ENCODE measurements around the gene HNRNPAB. TPM values are rescaled to one million over a fixed set of nuclear protein-coding genes. Genes with fewer than 3 reads are reported as not detected.

HNRNPAB gene
- total and polyA plus RNA-seq, 9 of the 15 experiments (the other 6 are each of a cell fraction or from before 2014, with no cell fraction given) = 34.6 to 425 (median 236) TPM

DNA sequence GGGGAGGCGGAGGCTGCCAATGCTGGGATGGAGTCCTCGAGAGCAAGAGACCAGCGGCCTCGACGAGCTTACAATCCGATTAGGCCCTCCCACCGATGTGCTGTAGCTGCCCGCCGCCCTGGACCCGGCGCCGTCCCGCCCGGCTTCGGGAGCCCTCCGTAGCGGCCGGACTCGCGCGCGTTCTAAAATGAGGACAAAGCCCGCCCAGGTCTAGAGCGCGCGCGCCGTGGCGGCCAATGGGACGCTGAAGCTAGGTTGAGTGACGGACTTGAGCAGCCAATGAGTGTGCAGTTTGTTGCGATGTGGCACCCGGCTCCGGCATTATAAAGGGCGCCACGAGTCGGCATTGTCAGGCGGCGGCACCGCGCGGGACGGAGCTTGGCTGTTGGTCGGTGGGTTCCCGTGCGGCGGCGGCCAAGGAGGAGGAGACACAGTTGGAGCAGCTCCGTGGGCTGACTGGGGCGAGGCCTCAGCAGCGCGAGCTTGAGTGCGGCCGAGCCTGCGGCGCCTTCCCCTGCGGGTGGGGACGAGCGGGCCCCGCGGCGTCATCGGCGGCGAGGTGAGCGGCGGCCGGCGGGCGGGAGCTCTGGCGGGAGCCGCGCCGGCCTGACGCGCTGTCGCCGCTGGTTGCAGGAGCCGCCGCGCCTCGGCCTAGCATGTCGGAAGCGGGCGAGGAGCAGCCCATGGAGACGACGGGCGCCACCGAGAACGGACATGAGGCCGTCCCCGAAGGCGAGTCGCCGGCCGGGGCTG, at the start of gene HNRNPAB (continued):
- peak; percentile 84; the same call in 1 of the 2 replicates for TF ChIP-seq STAT6 (CRISPR knock-in tag; IDR thresholded peaks at IDR 0.05)
- TF ChIP-seq HOXB6 (CRISPR knock-in tag; IDR thresholded peaks at IDR 0.05; ENCODE audit: borderline replicate concordance) = no peak
- no peak for TF ChIP-seq SMARCC2 (IDR thresholded peaks at IDR 0.05; ENCODE audit: low read depth)
- TF ChIP-seq, protein P1, sequence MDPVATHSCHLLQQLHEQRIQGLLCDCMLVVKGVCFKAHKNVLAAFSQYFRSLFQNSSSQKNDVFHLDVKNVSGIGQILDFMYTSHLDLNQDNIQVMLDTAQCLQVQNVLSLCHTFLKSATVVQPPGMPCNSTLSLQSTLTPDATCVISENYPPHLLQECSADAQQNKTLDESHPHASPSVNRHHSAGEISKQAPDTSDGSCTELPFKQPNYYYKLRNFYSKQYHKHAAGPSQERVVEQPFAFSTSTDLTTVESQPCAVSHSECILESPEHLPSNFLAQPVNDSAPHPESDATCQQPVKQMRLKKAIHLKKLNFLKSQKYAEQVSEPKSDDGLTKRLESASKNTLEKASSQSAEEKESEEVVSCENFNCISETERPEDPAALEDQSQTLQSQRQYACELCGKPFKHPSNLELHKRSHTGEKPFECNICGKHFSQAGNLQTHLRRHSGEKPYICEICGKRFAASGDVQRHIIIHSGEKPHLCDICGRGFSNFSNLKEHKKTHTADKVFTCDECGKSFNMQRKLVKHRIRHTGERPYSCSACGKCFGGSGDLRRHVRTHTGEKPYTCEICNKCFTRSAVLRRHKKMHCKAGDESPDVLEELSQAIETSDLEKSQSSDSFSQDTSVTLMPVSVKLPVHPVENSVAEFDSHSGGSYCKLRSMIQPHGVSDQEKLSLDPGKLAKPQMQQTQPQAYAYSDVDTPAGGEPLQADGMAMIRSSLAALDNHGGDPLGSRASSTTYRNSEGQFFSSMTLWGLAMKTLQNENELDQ (CRISPR knock-in tag; IDR thresholded peaks at IDR 0.05; ENCODE audit: borderline replicate concordance) = no peak
- TF ChIP-seq FOXJ3 (CRISPR knock-in tag; IDR thresholded peaks at IDR 0.05) = no peak
- no peak for TF ChIP-seq GATA2 (CRISPR knock-in tag; IDR thresholded peaks at IDR 0.05)
- TF ChIP-seq, protein P2, sequence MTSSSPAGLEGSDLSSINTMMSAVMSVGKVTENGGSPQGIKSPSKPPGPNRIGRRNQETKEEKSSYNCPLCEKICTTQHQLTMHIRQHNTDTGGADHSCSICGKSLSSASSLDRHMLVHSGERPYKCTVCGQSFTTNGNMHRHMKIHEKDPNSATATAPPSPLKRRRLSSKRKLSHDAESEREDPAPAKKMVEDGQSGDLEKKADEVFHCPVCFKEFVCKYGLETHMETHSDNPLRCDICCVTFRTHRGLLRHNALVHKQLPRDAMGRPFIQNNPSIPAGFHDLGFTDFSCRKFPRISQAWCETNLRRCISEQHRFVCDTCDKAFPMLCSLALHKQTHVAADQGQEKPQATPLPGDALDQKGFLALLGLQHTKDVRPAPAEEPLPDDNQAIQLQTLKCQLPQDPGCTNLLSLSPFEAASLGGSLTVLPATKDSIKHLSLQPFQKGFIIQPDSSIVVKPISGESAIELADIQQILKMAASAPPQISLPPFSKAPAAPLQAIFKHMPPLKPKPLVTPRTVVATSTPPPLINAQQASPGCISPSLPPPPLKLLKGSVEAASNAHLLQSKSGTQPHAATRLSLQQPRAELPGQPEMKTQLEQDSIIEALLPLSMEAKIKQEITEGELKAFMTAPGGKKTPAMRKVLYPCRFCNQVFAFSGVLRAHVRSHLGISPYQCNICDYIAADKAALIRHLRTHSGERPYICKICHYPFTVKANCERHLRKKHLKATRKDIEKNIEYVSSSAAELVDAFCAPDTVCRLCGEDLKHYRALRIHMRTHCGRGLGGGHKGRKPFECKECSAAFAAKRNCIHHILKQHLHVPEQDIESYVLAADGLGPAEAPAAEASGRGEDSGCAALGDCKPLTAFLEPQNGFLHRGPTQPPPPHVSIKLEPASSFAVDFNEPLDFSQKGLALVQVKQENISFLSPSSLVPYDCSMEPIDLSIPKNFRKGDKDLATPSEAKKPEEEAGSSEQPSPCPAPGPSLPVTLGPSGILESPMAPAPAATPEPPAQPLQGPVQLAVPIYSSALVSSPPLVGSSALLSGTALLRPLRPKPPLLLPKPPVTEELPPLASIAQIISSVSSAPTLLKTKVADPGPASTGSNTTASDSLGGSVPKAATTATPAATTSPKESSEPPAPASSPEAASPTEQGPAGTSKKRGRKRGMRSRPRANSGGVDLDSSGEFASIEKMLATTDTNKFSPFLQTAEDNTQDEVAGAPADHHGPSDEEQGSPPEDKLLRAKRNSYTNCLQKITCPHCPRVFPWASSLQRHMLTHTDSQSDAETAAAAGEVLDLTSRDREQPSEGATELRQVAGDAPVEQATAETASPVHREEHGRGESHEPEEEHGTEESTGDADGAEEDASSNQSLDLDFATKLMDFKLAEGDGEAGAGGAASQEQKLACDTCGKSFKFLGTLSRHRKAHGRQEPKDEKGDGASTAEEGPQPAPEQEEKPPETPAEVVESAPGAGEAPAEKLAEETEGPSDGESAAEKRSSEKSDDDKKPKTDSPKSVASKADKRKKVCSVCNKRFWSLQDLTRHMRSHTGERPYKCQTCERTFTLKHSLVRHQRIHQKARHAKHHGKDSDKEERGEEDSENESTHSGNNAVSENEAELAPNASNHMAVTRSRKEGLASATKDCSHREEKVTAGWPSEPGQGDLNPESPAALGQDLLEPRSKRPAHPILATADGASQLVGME (CRISPR knock-in tag; IDR thresholded peaks at IDR 0.05) = no peak
- 0 out of 2 replicates have a peak, but pooled peaks have one; percentile 66 for TF ChIP-seq ZNF41 (CRISPR knock-in tag; conservative IDR thresholded peaks at IDR 0.05)
- TF ChIP-seq ZNF444 (CRISPR knock-in tag; IDR thresholded peaks at IDR 0.05) = no peak
- peak; percentile 94 for TF ChIP-seq ERF (CRISPR knock-in tag; IDR thresholded peaks at IDR 0.05)
- TF ChIP-seq, protein P3, sequence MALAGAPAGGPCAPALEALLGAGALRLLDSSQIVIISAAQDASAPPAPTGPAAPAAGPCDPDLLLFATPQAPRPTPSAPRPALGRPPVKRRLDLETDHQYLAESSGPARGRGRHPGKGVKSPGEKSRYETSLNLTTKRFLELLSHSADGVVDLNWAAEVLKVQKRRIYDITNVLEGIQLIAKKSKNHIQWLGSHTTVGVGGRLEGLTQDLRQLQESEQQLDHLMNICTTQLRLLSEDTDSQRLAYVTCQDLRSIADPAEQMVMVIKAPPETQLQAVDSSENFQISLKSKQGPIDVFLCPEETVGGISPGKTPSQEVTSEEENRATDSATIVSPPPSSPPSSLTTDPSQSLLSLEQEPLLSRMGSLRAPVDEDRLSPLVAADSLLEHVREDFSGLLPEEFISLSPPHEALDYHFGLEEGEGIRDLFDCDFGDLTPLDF (CRISPR knock-in tag; IDR thresholded peaks at IDR 0.05) = peak; percentile 97
- no peak for TF ChIP-seq ETS2 (tag; IDR thresholded peaks at IDR 0.05; ENCODE audit: borderline replicate concordance, poor library complexity, severe bottlenecking)

All from K562 (cell line).